GM19043 (cell line): ENCODE data around the gene GPATCH8.
"Not testable (repeated sequence)": the region's sequence is repeated elsewhere in the genome, so short reads cannot be mapped to it uniquely, and the experiment has no call there.

Experiments
- ATAC-seq: cut with Tn5 transposase; IDR thresholded peaks from one replicate; pipeline ENCODE4 v1.9.1; 2021; ENCODE audit warnings: low read depth; ENCODE audit not compliant: unreplicated experiment

The GPATCH8 gene

DNA sequence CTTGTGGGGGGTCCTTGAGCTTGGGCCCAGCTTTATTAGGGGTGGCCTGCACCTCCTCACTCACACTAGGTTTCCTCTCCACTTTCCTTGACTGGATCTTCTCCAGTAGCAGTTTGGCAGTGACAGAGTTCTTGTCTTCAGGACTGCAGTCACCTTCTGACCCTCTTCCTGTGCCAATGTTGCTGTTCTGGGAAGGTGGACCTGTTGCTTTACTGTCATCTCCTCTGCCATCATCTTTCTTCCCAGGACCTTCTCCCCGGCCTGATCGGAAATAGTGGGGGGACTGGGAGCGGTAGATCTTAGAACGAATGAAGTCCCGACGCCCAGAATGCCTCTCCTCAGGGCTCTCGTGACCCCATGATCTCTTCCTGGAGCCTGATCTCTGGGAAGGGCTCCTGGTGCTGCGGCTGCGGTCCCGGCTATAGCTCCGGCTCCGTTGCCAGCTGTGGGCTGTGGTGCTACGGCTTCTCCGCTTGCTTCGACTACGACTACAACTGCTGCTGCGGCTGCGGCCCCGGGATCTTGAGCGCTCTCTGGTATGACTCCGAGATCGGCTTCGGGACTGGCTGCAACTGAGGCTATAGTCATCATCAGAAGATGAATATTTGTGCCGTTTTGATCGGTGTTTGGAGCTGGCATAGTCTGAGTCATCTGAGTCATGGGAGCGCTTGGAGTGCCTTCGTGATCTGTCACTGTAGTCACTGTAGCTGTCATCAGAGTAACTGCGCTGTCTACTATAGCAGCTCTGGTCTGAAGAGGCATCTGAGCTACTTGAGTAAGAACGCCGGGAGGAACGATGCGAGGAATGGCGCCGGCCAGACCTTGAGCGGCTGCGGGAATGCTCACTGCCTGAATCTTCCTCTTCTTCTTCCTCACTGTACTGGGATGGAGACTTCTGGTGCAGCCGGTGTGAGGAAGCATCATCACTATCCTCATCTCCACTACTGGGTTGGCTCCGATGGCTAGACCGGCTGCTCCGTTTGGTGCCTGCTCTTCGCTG lies 104.2 kb downstream of the GPATCH8 start:
- no peak for ATAC-seq

DNA sequence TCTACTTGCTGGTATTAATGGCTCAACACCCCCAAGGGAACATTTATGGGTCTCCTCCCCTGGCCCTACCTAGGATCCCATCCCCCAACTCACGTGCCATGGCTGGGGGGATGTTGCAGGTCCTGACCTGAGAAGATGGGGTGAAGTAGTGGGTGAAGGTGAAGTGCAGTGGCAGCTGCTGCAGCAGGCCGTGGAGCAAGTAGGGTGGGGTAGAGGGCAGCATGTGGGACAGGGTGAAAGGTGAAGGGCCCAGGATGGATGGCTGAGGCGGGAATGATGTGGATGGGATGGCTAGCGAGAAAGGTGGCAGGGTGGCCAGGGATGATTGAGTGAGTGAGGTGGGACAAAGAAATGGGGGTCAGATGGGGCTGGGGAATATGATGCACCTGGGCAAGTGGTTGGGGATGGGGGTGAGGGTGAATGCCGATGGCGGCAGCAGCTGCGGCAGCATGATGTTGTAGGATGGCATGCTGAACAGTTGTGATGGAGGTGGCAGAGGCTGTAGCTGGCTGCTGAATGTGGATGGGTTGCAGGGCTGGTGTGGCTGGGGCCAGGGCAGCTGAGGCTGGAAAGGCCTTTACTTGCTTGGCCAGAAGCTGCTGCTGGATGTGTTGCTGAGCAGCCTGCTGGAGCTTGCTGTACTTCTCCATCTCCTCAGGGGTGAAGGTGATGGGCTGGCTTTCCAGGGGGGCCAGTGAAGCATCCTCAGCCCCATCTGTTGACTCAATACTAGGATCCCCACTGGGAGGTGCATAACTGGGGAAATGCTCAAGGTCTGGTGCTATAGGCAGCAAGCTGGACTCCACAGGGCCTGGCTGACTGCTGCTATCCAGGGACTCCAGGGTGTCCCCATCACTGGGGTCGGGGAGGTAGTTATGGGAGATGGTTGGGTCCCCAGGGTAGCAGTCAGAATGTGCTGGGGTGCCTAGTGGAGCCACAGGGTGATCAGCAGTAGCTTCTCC lies 105.4 kb downstream of the GPATCH8 start:
- no peak for ATAC-seq

DNA sequence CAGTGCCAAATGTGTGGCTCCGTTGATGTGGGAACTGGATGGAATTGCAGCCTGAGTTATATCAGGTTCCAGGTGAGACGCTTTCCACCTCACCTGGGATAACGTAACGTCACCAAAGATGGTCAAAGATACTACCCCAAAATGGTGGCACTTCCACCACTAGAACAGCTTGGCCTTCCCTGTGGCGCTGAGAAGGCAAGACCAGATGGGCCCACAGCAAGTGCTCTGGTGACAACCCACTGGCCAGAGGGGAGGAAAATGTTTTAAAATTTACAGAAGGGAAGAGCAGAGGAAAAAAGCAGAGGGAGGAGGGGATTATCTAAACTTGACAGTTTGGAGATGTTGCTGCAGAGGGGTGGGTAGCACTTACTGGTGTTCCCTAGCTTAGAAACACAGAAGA lies 106.3 kb downstream of the GPATCH8 start:
- ATAC-seq, result no peak

DNA sequence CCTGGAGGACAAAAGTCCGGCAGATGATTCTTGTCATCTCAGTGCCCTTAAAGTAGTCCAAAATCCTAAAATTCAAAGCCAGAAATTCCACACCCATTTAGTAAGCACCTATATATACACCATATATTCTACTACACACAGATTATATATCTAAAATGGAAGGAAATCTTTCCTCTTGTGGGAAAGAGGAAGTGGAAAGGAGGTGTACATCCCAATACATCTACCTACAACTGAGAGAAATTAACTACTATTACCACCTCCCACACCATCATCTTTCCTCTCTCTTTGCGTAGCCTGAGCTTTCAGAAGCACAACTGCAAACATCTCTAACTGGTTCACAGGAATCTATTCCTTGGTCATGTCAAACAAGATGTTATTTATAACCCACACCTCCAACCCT lies 108.4 kb downstream of the GPATCH8 start:
- no peak for ATAC-seq

DNA sequence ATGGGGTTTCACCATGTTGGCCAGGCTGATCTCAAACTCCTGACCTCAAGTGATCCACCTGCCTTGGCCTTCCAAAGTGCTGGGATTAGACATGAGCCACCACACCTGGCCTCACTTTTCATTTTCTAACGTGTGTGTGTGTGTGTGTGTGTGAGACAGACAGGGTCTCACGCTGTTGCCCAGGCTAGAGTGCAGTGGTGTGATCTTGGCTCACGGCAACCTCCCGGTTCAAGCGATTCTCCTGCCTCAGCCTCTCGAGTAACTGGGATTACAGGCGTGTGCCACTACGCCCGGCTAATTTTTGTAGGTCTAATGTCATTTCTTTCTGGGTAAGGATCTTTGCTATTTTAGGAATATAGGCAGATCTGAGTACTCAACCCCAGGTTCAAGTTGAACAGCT lies 109.1 kb downstream of the GPATCH8 start:
- ATAC-seq, result not testable (repeated sequence)

DNA sequence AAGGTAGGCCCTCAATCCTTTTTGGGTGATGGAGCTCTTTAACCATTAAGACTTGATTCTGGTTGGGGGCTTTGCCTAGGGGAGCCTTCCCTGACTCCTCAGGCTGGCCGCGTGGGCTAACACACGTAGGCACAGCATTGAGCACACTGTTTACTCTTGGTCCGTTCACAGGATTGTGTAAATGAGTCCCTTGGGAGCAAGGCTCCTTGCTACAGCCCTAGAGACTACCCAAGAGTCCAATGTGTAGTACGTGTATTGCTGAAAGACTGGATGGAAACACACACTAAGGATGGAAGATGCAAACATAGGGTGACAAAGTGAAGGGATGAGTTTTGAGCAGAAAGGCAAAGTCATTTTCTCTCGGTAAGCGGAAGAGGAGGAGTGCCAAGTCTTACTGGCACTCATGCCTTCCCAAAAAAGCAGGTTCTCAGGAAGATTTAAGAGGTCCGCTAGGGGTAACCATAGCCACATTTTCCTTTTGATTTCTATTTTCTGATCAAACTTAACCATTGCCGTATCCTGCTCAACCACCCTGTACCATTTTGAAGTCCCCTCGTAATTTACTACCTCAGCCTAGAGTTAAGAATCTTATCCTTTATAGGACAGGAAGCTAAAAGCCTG lies 112.8 kb downstream of the GPATCH8 start:
- ATAC-seq, result no peak

DNA sequence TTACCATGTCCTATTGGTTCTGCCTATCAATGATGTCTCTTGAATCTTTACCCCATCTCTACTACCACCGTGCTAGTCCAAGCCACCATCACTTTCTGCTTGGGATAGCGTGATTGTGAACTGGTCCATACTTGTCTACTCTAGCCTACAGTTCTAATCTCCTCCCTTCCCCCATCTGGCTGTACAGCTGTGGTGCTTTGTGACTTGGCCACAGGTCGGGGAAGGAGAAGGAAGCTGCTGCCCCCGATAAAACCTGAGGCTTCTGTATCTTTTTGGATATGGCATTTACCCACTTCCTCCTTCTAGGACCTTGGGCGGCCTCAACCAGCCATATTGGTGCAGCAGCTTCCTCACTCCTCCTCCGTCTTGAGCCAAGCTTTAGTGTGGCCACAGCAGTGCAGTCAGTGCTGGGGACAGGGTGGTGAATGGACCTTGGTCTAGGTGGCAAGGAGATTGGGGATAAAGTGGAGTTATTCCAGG lies 113.4 kb downstream of the GPATCH8 start:
- no peak for ATAC-seq

DNA sequence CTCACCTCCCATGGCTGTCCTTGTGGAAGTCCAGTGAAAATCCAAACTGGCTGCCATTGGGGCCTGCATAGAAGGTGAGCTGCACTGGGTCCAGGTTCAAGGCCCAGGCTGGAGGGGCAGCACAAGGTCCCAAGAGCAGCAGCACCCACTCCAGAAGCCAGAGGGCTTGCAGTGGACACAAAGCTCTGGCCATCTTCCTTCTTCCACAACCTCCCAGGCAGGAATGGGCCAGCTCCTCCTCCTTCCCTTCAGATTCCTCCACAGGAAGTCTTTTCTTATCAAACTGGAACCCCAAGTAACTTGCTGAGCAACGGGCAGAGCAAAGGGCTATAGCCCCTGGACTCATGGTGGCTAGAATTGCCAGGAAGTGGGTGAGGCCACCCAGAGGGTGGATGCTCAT lies 113.9 kb downstream of the GPATCH8 start, which contains the start of gene ITGA2B:
TSS of gene ITGA2B (minus strand) at position 369 of the 400 bp plus-strand sequence. CDS start at position 193, 176 bp downstream.
- ATAC-seq, result no peak

DNA sequence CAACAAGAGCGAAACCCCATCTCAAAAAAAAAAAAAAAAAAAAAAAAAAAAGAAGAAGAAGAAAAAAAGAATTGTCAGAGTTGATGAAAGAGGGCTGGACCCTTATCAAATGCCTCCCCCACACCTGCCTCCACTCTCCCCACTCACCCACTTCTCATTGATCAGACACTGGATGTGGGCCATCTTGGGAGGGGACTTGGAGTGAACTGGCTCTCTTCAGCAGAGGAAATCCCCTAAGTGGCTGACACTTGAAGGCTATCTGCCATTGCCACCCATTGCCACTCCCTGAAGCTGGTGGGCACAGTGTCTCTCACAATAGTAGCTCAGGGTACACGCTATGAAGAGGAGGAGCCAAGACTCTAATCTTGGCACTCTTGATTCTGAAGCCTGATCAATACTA lies 115.4 kb downstream of the GPATCH8 start:
- ATAC-seq, result no peak

DNA sequence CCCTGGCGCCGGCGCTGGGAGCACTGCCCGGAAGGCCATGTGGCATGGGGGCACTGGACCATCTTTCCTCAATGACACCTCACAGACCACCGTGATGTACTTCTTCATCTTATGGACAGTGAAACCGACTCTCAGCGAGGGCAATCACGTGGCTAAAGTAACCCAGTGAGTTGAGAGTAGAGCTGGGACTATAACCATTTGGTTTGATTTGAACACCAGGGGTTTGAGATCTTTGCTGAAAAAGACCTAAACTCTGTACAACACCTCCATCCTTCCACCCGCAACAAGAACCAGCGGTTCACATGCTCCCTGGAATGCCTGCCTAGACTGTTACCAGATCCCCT lies 117.1 kb downstream of the GPATCH8 start:
- ATAC-seq, result no peak

DNA sequence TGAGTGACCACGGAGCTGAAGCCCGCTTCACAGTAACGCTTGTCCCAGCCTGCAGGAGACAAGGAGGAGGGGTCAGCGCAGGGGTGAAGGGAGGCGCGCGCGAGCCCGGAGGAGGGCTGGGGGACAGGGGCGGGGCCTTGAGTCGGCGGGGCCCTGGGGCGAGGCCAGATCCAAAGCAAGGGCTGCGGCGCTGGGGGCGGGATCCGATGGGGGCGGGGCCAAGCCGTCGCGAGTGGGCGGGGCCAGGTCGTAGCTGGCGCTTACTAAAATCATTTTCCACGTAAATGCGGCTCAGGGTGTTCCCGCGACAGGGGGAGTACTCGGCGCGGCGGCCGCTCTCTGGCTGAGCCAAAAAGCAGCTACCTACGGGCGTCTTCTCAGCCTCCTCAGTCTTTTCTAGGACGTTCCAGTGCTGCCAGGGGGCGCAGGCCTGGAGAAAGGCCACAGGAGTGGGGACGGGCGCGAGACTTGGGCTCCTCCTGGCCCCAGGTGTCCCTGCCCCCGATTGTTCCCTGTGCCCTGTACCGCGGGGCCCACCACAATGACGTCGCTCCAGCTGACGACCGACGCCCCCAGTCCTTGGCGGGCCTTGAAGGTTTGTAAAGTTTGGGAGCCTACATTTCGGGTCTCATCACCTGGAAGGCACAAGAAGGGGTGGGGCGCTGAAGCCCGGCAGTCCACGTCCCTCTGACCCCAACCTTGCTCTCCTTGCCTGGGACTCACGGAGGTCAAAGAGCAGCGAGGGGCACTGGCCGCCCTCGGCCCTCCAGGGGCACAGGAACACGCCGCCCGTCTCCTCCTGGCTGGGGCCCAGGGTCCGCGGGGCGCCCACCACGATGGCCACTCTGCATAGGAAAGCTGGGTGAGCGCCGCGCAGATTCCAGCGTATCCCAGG lies 117.7 kb downstream of the GPATCH8 start:
- no peak for ATAC-seq

DNA sequence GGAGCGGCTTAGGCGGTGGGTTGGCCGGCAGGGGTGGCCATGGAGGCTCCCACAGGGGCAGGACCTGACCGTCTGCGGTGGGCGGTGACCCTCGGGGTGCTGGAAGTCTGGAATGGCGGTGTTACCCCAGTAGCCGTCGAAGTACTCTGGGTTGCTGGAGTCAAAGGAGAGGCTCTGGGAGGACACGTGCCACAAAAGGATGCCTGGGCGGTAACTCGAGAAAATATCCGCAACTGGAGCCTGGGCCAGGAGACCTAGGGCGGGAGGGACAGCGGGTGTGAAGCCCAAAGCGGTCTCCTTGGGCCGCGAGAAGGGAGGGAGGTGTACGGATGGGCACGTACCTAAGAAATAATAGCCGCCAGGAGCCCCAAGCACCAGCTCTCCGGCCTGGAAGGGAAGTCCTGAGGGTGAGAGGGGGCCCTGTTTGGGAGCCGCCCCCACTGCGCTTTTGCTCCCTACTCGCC lies 118.4 kb downstream of the GPATCH8 start:
- ATAC-seq, result no peak

DNA sequence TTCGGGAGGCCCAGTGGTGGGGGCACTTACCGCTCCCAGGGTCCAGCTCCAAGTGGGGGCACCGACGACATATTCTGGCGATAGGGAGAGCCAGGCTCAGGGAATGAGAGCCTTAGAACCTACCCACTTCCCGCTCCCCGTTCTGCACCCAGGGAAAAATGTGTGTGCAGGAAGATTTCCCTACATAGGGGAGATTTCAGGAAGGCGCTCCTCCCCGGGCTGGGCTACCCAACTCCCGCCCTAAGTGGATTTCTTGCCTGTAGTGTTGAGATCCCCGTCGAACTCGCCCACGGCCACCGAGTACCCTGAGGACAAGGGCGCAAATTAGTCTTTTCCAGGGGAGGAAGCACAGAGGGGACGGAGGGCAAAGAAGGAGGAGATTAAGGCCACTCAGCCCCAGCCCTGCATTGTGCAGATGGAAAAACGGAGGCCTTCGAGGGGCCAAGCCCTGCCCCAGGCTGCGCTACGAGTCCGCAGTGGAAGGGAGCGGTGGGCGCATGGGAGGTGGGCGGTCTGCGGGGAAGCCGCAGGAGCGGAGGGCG lies 118.9 kb downstream of the GPATCH8 start:
- no peak for ATAC-seq

DNA sequence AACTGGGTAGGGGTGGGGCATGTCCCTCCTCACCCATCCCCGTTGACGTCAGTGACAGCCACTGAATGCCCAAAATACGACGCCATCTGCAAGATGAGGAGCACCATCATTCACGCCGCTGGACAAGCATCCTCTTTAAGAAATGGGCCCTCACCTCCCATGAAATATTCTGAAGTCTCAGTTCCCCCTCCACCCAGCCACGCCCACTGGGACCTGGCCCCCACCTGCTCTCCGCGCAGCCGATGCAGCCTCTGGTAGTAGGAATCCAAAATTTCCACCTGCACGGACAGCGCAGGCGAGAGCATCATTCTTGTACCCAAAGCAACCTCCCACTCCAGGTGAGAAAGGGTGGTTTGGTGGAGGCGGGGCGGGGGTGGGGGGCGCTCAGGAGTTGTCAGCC lies 119.3 kb downstream of the GPATCH8 start:
- no peak for ATAC-seq

DNA sequence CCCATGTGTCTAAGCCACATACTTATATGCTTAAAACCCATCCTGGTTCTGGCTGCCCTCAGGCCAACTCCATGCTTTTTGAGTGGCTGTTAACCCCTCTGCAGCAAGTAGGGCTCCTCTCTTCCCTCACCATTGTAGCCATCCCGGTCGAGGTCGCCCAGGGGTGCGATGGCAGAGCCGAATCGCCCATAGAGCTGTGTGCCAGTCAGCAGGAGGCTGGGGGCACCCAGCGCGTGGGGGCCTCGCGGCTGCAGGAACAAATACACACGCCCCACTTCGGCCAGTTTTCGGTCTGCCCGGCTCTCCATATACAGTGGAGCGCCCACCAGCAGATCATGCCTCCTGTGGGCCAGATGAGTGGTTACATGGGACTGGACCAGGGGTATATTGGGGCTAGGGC lies 119.8 kb downstream of the GPATCH8 start:
- no peak for ATAC-seq

DNA sequence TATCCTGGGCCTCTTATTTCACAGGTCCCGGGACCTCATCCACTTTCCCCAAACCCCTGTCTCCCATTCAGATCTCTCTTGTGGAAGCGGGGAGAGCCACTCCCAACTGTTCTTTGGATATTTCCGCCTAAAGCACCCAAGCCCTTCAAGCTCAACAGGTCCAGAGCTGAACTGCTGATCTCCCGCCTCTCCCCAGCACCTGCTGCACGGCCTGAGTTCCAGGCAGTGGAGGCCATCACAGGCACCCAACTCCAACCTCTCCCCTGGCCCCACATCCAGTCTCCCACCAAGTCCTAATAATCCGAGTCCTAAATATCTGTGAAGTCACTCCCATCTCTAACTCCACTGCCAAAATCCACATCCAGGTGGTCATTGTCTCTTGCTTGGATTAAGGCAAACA lies 120.3 kb downstream of the GPATCH8 start:
- no peak for ATAC-seq

DNA sequence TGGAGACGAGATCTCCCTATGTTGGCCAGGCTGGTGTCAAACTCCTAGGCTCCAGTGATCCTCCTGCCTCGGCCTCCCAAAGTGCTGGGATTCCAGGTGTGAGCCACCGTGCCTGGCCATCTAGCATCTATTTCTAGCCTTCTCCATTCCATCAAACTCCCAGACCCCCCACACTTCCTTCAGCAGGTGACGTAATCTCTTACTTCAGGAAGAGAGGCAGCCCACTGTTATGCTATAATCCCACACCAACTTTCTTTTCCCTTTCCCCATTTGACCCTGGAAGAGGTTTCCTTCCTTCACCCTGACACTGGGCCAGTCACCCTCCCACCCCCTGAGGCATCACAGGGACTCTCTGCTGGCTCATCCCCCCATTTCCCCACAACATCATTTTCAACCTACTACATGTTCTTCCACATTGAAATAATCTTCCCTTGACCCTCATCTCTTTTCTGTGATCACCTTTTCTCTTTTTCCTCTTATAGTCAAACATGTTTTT lies 121.3 kb downstream of the GPATCH8 start:
- no peak for ATAC-seq

DNA sequence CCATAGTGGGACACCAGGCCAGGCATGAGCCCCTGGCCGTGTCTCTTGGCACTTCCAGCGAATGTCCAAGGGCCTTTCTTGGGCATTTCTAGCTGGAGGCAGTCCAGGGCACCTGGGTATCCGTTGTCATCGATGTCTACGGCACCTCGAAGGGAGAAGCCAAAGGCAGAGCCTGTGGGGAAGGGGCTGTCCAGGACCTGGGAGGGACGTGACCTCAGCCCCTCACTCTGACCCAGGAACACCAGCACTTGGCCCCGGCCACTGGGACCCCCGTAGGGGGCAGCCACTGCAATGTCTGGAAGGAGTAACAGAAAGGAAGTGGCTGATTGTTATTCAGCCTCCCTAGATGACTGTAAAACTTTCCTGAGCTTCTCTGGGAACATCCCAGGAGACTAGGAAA lies 122.4 kb downstream of the GPATCH8 start:
- ATAC-seq, result no peak

DNA sequence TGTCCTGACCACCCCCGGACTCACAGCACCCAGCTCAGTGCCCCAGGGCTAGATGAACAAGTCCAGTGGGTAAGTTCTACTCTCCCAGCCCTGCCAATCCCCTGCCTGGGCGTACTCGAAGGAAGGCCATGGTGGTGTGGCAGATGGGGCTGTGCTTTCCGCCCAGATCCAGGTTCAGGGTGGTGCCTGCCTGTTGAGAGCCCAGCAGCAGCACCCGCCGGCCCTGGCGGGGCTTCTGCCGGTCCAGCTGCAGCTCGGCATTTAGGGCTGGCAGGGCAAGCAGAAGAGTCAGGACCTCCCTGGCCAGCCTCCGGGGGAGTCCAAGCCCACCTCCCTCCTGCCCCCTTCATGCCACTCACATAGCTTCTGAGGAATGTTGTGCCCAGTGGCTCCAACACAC lies 123.3 kb downstream of the GPATCH8 start:
- ATAC-seq, result no peak
